Kidney epithelial cell (primary cell): Measurements from ENCODE around the gene PYROXD2. TPM values are rescaled to one million over a fixed set of nuclear protein-coding genes. Genes with fewer than 3 reads are reported as not detected.

ENCODE experiments used
- DNase-seq: peaks from one replicate; pipeline ENCODE4 v3.0.0-alpha.2; 2010; ENCODE audit warnings: low read depth
- H3K27me3 ChIP-seq: 2 replicates; pipeline ENCODE4 v1.6.0; 2011; ENCODE audit warnings: low read length; ENCODE audit not compliant: control insufficient read depth, insufficient read depth
- H3K36me3 ChIP-seq: 2 replicates; pipeline ENCODE4 v1.5.1; 2011; ENCODE audit warnings: low read length; ENCODE audit not compliant: control insufficient read depth, insufficient read depth
- H3K4me3 ChIP-seq: 2 replicates; pipeline ENCODE4 v1.5.1; 2011; ENCODE audit warnings: low read depth, mild to moderate bottlenecking, control low read depth, low read length
- total RNA-seq: library from RNA; depleted of rRNA; stranded (reverse); fragments of >200 nt; gene quantifications from 2 replicates; pipeline ENCODE4 v1.2.3, GENCODE V29; 2015
- TF ChIP-seq, protein P1 (sequence below): IDR thresholded peaks from 2 replicates; pipeline ENCODE4 v1.5.1; 2011; ENCODE audit warnings: mild to moderate bottlenecking, moderate library complexity, low read length, control low read depth, inconsistent platforms; ENCODE audit not compliant: insufficient read depth, poor library complexity, severe bottlenecking

Gene PYROXD2
- total RNA-seq, 1 donor from 2014 or later = 5.8 TPM

DNA sequence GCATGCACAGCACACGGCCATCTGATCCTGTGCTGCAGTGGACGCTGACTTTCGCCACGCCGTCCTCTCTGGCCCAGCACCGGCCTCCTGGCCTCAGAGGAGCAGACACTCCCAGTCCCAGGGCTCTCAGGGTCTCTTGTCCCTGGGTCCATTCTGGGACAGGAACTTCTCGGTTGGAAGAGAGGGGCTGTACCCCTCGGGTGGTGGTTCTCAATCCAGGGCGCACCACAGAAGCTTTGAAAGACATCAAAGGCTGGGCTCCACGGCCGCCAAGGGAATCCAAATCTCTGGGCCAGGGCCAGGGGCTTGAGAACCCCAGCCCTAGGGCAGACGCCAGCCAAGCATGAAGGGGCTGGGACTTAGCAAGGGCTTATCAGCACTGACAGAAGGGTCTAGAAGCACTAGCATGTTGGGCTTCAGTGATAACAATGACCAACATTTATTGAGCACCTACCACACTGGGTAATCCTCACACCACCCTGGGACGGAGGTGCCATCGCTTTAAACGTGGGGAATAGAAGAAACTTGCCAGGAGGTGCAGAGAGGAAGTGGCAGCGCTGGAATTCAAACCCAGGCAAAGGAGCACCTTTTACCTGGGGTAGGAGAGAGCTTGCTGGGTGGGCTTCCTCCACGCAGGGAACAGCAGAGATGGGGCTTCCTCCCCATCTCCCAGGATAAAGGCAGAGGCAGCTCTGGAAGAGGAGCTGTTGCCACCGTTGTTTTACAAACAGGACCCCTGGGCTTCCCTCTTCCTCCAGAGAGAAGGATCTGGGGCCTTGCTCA lies 1.8 kb upstream of the PYROXD2 start:
- Histone ChIP-seq H3K36me3 (no peaks in the 10 kb centered on the region), H3K27me3 (no peaks in the 10 kb centered on the region), H3K4me3 (no peak overlapping the region)
- TF ChIP-seq, protein P1, sequence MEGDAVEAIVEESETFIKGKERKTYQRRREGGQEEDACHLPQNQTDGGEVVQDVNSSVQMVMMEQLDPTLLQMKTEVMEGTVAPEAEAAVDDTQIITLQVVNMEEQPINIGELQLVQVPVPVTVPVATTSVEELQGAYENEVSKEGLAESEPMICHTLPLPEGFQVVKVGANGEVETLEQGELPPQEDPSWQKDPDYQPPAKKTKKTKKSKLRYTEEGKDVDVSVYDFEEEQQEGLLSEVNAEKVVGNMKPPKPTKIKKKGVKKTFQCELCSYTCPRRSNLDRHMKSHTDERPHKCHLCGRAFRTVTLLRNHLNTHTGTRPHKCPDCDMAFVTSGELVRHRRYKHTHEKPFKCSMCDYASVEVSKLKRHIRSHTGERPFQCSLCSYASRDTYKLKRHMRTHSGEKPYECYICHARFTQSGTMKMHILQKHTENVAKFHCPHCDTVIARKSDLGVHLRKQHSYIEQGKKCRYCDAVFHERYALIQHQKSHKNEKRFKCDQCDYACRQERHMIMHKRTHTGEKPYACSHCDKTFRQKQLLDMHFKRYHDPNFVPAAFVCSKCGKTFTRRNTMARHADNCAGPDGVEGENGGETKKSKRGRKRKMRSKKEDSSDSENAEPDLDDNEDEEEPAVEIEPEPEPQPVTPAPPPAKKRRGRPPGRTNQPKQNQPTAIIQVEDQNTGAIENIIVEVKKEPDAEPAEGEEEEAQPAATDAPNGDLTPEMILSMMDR = no peak
- no peak for DNase-seq

DNA sequence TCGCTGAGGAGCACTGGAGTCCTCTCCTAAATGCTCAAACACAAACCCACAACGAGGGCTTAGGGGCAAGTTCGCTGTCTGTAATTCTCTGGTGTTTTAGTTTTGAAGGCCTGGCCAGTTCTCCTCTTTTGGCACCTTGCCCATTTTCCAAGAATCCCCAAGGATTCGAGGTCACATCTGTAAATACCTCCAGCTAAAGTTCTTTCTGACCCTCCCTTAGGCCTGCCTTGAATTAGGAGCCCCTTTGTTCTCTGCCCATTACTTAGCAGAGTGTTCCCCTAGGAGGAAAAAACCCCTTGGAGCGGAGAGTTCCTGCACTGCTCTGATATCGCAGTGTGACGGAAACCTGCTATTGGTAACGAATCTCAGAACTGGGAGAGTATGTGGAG lies 743 bp upstream of the PYROXD2 start:
- DNase-seq = no peak
- Histone ChIP-seq H3K4me3 (no peak overlapping the region), H3K36me3 (no peaks in the 10 kb centered on the region), H3K27me3 (no peaks in the 10 kb centered on the region)
- TF ChIP-seq, protein P1 = no peak

DNA sequence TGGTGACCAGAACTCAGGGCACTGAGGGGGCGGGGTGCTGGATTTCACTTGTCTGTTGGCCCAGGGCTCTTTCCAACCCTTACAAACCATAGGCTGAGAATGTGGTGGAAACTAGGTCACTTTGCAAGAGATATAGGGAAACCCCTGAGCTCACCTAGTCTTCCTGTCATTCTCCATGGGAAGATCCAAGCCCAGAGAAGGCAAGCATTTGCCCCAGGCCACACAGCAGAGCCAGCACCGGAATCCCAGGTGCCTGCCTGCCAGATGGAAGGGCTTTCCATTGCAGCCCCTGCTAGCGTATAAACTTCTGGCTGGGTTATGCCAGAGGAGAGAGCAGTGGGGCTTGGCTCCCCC lies 427 bp downstream of the PYROXD2 start:
- Histone ChIP-seq H3K4me3 (peak overlapping the region; percentile 60), H3K36me3 (no peaks in the 10 kb centered on the region), H3K27me3 (no peaks in the 10 kb centered on the region)
- no peak for DNase-seq
- TF ChIP-seq, protein P1 = no peak

DNA sequence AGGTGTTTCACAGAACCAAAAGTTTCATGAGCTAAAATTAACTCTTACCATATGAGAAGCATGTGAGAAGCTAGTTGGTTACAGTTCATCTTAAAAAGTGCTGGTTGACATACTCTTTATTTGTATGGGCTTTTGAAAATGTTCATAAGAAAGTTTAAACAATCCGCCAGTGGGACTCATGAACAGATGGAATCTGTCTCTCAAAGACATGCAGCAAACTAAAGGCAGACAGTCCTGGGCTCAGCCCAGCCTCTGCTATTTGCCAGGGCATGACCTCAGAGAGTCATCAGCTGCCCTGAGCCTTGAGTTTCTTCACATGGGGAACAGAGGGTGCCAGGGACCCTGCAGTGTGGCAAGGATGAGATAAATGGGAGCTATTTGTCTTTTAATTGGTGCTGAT lies 3.2 kb downstream of the PYROXD2 start:
- Histone ChIP-seq H3K4me3 (no peak overlapping the region), H3K27me3 (no peaks in the 10 kb centered on the region), H3K36me3 (no peaks in the 10 kb centered on the region)
- DNase-seq = no peak
- TF ChIP-seq, protein P1 = no peak

DNA sequence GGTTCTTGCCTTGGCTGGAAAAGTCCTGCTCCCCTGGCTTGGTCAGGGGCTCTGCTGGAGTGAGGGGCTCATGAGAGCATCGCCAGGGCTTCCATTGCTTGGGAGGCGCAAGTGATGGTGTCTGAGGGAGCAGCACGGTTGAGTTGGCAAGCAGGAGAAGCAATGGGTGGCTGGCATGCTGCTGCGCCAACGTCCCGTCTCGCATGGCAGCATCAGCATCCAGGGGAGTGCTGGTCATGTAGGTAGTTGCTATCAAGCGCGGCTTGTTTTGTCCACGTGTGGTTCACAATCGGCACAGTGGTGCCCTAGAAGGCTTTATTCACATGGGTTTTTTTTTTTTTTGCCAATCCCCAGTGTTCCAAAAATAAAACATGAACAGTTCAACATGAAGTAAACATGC lies 3.8 kb downstream of the PYROXD2 start:
- TF ChIP-seq, protein P1 = no peak
- DNase-seq = no peak
- Histone ChIP-seq H3K4me3 (no peak overlapping the region), H3K36me3 (no peaks in the 10 kb centered on the region), H3K27me3 (no peaks in the 10 kb centered on the region)

DNA sequence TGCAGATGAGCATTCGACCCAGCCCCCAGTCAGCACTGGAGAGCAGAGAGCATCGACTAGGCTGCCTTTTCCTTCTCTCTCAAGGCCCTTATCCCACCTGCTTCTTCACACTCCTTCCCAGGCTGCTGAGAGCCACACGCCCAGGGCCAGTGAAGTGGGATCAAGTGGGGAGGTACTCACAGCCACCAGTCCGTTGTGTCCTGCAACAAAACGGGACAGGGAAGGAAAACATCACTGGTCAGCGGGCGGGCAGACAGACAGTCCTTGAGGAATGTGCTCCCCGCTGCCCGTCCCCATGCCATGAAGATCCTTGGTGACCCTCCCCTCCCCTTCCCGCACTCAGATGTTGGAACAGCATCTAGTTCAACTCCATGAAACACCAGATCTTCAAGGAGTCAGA lies 4.2 kb downstream of the PYROXD2 start:
- Histone ChIP-seq H3K4me3 (no peak overlapping the region), H3K36me3 (no peaks in the 10 kb centered on the region), H3K27me3 (no peaks in the 10 kb centered on the region)
- TF ChIP-seq, protein P1 = no peak
- no peak for DNase-seq
